Glomerular visceral epithelial cell (primary cell): ENCODE results near the gene GSTM4.
"Not testable (repeated sequence)": the region's sequence is repeated elsewhere in the genome, so short reads cannot be mapped to it uniquely, and the experiment has no call there.

ENCODE experiments used
- DNase-seq: peaks from one replicate; pipeline ENCODE4 v3.0.0-alpha.2; 2016; ENCODE audit errors: extremely low spot score

Gene GSTM4

DNA sequence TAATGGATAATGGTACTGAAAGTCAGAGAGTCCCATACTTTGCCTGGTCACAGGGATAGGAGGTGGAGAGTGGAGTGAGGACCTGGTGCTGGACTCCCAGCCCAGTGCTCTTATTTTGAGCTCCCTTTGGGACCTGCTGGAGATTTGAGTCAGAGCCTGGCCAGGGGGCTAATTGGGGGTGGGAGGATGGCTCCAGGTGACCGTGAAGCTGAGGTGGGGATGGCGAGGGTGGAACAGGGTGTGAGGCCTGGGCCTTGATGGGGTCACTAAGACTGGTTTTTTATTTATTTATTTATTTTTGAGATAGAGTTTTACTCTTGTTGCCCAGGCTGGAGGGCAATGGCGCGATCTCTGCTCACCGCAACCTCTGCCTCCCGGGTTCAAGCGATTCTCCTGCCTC lies 18.5 kb upstream of the GSTM4 start:
- DNase-seq, result no peak

GRCh38 chr1:109639063-109639840 lies 16.6 kb upstream of the GSTM4 start:
- no peak for DNase-seq

- no peak for DNase-seq
Observed at GRCh38 chr1:109639841-109640184, 16.1 kb upstream of the GSTM4 start.

GRCh38 chr1:109640285-109640865 lies 15.5 kb upstream of the GSTM4 start:
- peak; percentile 73 for DNase-seq

GRCh38 chr1:109641078-109641740 lies 14.7 kb upstream of the GSTM4 start:
- no peak for DNase-seq

DNA sequence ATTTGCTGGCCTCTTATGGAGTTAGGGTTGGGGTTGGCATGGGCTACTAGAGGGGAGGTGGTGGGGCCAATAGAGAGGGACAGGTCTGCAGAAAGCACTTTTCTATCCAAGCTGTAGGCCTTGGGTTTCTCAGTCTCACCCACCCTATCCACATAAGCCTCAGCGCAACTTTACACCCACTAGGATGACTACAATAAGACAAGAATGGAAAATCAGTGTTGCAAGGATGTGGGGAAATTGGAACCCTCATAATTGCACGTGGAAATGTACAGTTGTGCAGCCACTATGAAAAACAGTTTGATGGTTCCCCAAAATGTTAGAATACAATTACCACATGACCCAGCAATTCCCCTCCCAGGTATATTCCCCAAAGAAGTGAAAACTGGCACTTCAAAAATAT lies 14.0 kb upstream of the GSTM4 start:
- DNase-seq, result no peak

GRCh38 chr1:109642626-109643025 lies 13.3 kb upstream of the GSTM4 start:
- DNase-seq, result no peak

DNA sequence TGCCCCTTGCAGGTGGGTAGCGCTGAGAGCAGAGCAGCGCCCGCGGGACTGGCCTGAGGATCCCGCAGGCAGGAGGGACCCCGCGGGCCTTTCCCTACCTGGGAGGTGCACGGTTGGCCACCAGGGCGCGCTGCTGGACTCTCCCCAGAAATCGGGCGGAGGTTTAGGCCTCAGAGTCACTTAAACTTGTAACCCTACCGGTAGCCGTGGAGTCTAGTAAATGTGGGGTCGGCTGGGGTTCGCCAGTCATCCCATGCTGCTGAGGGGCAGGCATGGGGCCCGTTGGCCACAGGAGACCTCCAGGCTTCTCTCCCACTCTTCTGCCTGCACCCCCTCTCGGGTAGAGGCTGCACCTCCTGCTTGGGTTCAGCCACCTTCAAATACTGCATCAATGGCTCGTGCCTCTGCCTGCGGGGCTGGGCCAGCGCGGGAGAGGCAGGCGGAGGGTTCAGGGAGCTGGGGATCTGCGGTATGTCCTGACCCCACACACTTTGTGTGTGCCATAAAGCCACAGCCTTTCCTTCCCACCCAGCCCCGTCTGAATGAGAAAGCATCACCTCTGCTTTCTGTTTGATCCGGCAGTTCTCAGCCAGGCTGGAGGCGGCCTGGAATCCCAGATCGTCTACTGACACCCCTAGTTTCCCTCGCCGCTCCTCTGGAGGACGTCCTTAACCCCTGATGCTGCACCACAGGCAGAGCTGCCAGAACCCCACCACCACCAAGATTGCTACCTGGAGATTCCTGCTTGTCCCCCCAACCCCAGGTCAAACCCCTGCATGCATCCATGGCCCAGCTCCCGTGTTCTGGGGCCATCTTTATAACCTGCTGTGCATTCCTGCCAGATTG lies 12.3 kb upstream of the GSTM4 start:
- peak; percentile 76 for DNase-seq

DNA sequence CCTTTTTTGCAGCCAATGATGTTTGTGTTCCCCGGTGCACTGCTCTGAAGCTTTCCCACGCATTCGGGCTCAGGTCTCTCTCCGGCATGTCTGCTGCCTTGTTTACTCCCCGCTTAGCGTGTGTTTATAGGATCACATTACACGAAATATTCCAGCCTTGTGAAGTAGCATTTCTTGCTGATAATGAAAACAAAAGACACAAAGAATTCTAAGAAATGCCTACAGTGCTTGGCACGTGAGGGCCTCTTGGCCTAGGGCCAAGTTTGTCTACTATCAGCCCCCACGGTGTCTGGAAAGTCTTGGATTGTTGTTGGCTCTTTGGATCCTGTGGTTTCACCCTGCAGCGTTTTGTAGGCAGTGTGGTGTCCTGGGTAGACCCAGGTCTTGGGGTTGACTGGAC lies 11.2 kb upstream of the GSTM4 start:
- no peak for DNase-seq

DNA sequence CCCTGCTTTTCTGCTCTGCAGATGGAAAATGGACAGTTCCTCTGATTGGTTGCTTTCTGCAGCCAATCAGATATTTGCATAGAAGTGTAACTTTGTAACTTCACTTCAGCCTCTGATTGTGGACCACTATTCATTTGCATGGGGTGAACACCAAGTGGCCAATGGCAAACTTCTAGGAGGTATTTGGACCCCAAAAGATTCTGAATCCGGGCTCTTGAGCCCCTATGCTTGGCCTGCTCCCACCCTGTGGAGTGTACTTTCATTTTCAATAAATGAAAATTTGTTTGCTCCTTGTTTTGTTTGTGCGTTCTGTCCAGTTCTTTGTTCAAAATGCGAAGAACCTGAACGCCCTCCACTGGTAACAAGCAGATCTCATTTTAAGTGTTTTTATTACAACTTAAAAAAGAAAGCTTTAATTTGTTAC lies 6.4 kb upstream of the GSTM4 start:
- no peak for DNase-seq

DNA sequence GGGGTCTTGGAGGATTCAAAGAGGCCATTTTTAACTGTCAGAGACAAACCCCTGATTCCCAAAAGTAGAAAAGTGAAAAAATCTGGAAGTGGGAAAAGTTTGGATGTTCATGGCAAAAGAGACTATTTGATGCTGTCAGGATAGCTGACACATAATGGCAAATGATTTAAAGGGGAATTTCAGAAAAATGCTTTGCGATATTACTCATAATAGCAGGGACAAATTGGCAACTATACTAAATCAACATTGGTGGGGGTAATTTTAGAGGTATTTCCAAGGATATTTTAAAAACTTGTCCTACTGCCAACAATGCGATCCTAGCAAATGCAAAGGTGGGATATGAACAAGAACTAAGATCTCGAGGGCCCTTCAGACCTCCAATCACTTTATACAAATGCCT lies 5.3 kb upstream of the GSTM4 start:
- DNase-seq, result peak; percentile 25

DNA sequence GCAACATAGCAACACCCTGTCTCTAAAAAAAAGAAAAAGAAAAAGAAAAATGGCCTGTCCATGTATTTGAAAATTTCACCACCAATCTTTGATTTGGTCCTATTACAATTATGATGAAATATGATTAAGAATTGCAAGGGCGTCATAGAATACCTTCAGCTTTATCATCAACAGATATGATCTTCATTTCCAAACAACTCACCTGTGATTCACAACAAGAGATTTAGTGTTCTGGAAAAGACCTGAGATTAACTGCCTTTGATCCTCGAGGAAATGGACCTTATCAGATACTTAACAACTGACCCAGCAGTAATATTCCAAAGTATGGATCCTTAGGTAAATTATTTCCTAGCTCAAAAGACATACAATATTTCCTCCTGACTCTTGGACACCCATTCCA lies 3.5 kb upstream of the GSTM4 start:
- DNase-seq, result no peak

DNA sequence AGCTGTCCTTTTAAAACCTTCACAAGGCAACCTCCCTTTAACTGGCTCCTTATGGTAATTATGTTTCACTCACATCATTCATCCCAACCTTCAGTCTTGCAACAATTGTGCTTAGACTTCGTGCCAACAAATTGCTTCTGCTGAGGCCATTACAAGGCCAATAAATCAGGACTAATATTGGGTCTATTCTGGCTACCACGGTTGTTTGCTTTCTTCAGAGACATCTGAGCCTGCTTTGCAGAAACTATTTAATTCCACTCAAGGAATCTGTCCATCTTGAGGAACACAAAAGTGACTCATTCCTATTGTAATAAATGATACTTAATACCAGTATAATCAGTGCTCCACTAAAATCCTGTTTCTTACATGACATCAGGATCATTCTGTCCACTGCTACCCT lies 2.6 kb upstream of the GSTM4 start:
- no peak for DNase-seq

GRCh38 chr1:109654519-109654918 lies 1.4 kb upstream of the GSTM4 start:
- no peak for DNase-seq

- no peak for DNase-seq
Observed at GRCh38 chr1:109657395-109657794, 1.5 kb downstream of the GSTM4 start.

- no peak for DNase-seq
Observed at GRCh38 chr1:109657970-109658369, 2.1 kb downstream of the GSTM4 start.

DNA sequence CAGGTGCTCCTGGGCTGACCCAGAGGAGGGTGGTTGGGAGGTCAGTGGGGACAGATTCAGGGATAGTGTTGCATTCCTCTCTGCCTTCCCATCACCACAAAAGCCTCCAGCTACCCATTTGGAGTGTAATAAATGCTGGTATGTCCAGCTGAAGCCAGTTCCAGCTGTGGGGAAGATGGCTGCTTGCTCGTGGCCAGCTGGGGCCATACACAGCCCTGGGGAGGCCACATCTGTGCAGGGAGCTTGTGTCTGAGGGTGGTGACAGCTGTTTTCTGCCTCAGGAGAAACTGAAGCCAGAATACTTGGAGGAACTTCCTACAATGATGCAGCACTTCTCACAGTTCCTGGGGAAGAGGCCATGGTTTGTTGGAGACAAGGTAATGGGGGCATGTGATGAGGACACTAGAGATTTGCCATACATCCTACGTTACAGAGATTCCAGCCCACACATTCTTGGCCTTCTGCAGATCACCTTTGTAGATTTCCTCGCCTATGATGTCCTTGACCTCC lies 2.7 kb downstream of the GSTM4 start:
- no peak for DNase-seq

- DNase-seq, result peak; percentile 61
Observed at GRCh38 chr1:109659145-109659544, 3.2 kb downstream of the GSTM4 start.

- peak; percentile 80 for DNase-seq
Observed at GRCh38 chr1:109659997-109660690, 4.2 kb downstream of the GSTM4 start.

DNA sequence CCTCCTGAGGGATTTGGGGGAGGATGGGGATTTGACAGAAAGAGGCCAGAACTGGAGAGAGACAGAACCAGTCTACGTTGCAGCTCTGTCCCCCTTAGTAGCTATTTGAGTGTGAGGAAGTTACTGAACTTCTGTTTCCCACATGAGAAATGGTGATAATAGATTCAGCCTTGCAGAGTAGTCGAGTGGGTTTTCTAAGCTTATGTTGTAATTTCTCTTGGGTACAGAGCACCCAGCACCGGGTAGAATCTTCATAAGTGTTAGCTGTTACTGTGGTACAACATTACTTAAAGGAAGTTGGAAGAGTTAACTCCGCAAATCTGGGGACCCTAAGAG lies 4.8 kb downstream of the GSTM4 start:
- not testable (repeated sequence) for DNase-seq

DNA sequence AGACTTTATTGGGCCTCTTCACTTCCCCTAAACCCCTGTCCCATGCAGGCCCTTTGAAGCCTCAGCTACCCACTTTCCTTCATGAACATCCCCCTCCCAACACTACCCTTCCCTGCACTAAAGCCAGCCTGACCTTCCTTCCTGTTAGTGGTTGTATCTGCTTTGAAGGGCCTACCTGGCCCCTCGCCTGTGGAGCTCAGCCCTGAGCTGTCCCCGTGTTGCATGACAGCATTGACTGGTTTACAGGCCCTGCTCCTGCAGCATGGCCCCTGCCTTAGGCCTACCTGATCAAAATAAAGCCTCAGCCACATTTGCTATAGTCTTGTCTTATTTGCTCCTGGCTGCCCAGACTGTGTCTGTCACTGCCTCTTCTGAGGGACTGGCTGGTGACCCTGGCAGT lies 5.5 kb downstream of the GSTM4 start:
- DNase-seq, result no peak

GRCh38 chr1:109664671-109665070 lies 8.8 kb downstream of the GSTM4 start:
- DNase-seq, result no peak
